Astrocyte of the cerebellum (primary cell): ENCODE data around the gene TRIP12.
"Not testable (repeated sequence)": the region's sequence is repeated elsewhere in the genome, so short reads cannot be mapped to it uniquely, and the experiment has no call there.

Experiments
- DNase-seq: peaks from one replicate; pipeline ENCODE4 v3.0.0-alpha.2; 2011; ENCODE audit warnings: low read depth
- H3K4me3 ChIP-seq: 2 replicates; pipeline ENCODE4 v1.5.1; 2011; ENCODE audit warnings: mild to moderate bottlenecking, low read depth, low read length, moderate library complexity
- CTCF ChIP-seq: IDR thresholded peaks from 2 replicates; pipeline ENCODE4 v1.5.1; 2012; ENCODE audit warnings: low read length, low read depth, moderate library complexity, mild to moderate bottlenecking; ENCODE audit errors: missing control alignments
- in situ Hi-C: cut with HindIII; loops from 2 replicates; pipeline ENCODE4 v1.10.0; 2017; ENCODE audit warnings: low sequenced_read_pairs

The TRIP12 gene

GRCh38 chr2:229765721-229766120 is 156.1 kb downstream of the TRIP12 start:
- H3K4me3 ChIP-seq, result no peak overlapping the region
- in situ Hi-C loops, result no loop called here
- DNase-seq, result no peak
- no peak for TF ChIP-seq CTCF

DNA sequence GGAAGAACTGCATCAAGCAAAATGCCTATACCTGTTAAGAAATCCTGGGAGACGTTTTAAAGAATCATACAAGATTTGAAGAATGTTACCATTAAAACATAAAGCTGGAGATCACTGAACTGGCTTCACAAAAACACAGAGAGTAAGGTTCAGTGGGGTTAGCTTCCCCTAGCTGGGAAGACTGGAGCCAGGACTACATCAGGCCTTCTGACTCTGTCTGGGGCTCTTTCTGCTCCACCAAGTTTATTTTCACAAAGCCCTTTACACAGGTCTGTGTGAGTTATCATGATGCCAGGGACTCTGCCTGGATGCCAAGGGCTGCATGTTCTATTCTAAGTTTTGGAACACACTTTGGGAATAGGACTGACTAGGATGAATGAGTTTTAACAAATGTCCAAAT is 160.1 kb downstream of the TRIP12 start:
- H3K4me3 ChIP-seq, result no peak overlapping the region
- DNase-seq, result no peak
- no peak for TF ChIP-seq CTCF
- in situ Hi-C loops, result no loop called here

DNA sequence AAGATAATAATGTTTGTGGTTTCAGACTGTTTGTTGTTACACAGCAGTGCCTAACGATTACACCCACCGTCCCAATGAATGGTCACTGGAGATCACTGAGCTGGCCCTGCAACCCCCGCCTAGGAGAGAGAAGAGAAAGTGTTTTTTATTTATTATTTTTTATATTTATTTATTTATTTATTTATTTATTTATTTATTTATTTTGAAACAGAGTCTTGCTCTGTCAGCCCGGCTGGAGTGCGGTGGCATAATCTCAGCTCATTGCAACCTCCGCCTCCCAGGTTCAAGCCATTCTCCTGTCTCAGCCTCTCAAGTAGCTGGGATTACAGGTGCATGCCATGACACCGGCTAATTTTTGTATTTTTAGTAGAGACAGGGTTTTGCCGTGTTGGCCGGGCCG is 164.3 kb downstream of the TRIP12 start:
- in situ Hi-C loops, H3K4me3 ChIP-seq, DNase-seq: not testable (repeated sequence)

- H3K4me3 ChIP-seq, result no peak overlapping the region
- in situ Hi-C loops, result no loop called here
Observed at GRCh38 chr2:229752970-229753729, 168.7 kb downstream of the TRIP12 start.

DNA sequence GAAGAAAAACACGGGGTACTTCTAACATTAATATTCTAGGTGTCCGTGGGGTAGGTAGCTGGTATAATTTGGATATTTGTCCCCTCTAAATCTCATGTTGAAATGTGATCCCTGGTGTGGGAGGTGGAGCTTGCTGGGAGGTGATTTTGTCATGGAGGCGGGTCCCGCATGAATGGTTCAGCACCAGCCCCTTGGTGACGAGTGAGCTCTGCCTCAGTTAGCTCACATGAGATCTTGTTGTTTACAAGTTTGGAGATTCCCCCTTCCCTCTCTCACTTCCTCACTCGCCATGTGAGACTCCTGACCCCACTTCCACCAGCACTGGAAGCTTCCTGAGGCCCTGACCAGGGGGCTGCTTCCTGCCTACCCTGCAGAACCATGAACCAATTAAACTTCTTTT is 172.0 kb downstream of the TRIP12 start:
- in situ Hi-C loops, result no loop called here
- DNase-seq, result no peak
- no peak for TF ChIP-seq CTCF
- H3K4me3 ChIP-seq, result no peak overlapping the region

More at GRCh38 chr2:229752970-229753729, 168.7 kb downstream of the TRIP12 start:
- DNase-seq, result no peak
- TF ChIP-seq CTCF, result no peak

- H3K4me3 ChIP-seq, result no peak overlapping the region
- no peak for DNase-seq
- no peak for TF ChIP-seq CTCF
- in situ Hi-C loops, result no loop called here
Observed at GRCh38 chr2:229748950-229749349, 172.9 kb downstream of the TRIP12 start.

DNA sequence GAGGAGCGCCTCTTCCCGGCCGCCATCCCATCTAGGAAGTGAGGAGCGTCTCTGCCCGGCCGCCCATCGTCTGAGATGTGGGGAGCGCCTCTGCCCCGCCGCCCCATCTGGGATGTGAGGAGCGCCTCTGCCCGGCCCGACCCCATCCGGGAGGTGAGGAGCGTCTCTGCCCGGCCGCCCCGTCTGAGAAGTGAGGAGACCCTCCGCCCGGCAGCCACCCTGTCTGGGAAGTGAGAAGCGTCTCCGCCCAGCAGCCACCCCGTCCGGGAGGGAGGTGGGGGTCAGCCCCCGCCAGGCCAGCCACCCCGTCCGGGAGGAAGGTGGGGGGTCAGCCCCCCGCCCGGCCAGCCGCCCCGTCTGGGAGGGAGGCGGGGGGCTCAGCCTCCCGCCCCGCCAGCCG is 179.1 kb downstream of the TRIP12 start:
- H3K4me3 ChIP-seq, DNase-seq, in situ Hi-C loops: not testable (repeated sequence)
